ENCODE measurements around the gene GAB2. TPM values are rescaled to one million over a fixed set of nuclear protein-coding genes. Genes with fewer than 3 reads are reported as not detected.

Gene GAB2
- total and polyA plus RNA-seq, 10 of the 15 experiments (the other 5 are each of a cell fraction or from before 2014, with no cell fraction given): 0.69 to 12.6 (median 3.8) TPM

DNA sequence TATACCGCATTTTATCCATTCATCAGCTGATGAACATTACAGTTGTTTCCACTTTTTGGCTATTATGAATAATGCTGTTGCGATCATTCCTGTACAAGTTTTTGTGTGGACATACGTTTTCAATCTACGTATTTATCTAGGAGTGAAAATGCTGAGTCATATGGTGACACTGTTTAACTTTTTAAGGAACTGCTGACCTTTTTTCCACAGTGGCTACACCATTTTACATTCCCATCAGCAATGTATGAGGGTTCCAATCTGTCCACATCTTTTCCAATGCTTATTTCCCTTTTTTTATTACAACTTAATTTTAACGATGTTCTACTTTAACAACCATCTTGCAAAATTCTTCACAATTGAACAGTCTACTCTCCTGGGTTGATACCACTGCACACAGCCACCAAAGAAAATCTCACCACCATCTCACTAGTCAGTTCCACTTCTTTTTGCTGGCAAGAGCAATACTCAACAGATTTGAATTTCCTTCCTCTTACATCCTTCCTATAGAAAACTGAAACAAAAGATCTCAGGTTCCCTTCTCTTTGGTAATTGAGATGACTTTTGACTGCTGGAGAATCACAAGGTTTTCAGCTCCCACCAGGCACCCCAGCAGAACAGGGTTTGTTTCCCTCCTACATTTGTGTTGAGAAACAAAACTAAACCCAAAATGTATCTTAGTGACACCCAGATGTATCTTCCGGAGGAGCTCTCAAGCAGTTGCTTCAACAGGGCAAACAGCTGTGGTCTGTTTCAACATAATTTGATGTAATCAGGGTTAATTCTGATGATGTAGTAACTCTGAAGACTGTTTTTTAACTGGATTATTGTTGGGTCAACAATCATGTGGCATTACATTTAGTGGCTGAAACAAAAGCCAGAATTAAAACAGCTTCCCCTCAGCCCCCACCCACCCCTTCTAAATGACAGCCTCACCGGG is 7.0 kb upstream of the GAB2 start (continued):
- 0 out of 2 replicates have a peak, but pooled peaks have one; percentile 26 for TF ChIP-seq SPI1 (IDR thresholded peaks at IDR 0.05; ENCODE audit: borderline replicate concordance, insufficient read depth, low read depth, low read length)
- TF ChIP-seq CBX5 (IDR thresholded peaks at IDR 0.05; ENCODE audit: low read depth): 0 out of 2 replicates have a peak, but pooled peaks have one; percentile 14
- TF ChIP-seq LARP7 (IDR thresholded peaks at IDR 0.05): no peak
- TF ChIP-seq FOXK2 (IDR thresholded peaks at IDR 0.05): no peak
- TF ChIP-seq CREB1 (IDR thresholded peaks at IDR 0.05; ENCODE audit: low read depth): 0 out of 2 replicates have a peak, but pooled peaks have one; percentile 52
- 0 out of 2 replicates have a peak, but pooled peaks have one; percentile 24 for TF ChIP-seq CREM (IDR thresholded peaks at IDR 0.05; ENCODE audit: low read depth)

DNA sequence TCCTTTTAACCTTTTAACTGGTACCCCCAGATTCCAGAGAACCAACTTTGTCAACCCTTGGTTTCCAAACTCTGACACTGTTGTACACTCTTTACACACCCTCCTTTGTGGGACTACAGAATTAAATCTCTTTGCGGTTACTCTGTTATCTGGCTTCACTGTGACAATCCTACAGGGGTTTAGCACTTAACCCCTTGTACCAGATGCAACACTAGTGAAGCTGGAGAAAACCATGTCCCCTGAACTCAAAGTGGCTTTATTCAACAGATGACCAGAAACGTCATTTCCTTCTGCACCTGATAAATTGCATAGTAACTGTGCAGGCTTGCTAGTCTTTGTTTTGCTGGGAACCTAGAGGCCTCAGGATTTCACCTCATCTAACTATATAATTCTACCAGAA is 5.6 kb upstream of the GAB2 start:
- ATAC-seq (no peak), DNase-seq (ENCODE audit: low read depth, low spot score) (no peak), FAIRE-seq (no peak)
- ChIA-PET CTCF (interaction anchor here (1.2 to 11.9 kb wide), 4 partner anchors 8 to 195 kb away, joined by 3 to 280 read pairs (median 10); no protein-coding TSS in a partner anchor), SMC1A (ENCODE audit: uncharacterized antibody, unreplicated experiment) (interaction anchor here (0.7 to 1.5 kb wide), 4 partner anchors 42 to 195 kb away, joined by 3 to 4 read pairs (median 4); no protein-coding TSS in a partner anchor), RAD21 (ENCODE audit: unreplicated experiment) (interaction anchor here (1.0 kb wide), 1 partner anchor 195 kb away, joined by 3 read pairs; no protein-coding TSS in a partner anchor), POLR2A (no interaction called here)
- no peak overlapping the region for H3K9ac ChIP-seq (ENCODE audit: control insufficient read depth, insufficient read depth, low read length)
- no peaks in the 10 kb centered on the region for H4K20me1 ChIP-seq (ENCODE audit: control insufficient read depth, insufficient read depth)
- no peak overlapping the region for H3K4me3 ChIP-seq
- peaks cover 57% of the 10 kb centered on the region for H3K4me1 ChIP-seq (ENCODE audit: control insufficient read depth, insufficient read depth, low read length)
- no TSS peak for BruUV-seq (replicated peaks)
- no peak overlapping the region for H3K27ac ChIP-seq (ENCODE audit: control insufficient read depth, insufficient read depth)
- TF ChIP-seq CBFB (IDR thresholded peaks at IDR 0.05; ENCODE audit: low read depth): no peak
- H3K9me3 ChIP-seq (replicated peaks; ENCODE audit: control insufficient read depth, insufficient read depth, low read length): no peaks in the 10 kb centered on the region; the same call in 2 of the 3 replicates
- intact Hi-C loops (cut with micrococcal nuclease; ENCODE audit: unreplicated experiment) (loop anchor here (10.0 kb wide), 1 partner anchor 348 kb away; the partner anchor contains the start of gene NDUFC2), in situ Hi-C loops (cut with MboI) (no loop called here)
- H3K36me3 ChIP-seq (ENCODE audit: control insufficient read depth in 2 of 2, insufficient read depth in 2 of 2, low read length in 1 of 2): no peaks in the 10 kb centered on the region
- H2AFZ ChIP-seq (ENCODE audit: control insufficient read depth, low read depth, low read length): no peak overlapping the region
- 94% methylated on average over 2 of the region's 2 CpGs for WGBS (ENCODE audit: insufficient coverage, insufficient replicate concordance, low lambda C conversion rate, missing lambda C conversion rate)
- H3K27me3 ChIP-seq (replicated peaks in 1 of 2; ENCODE audit: control insufficient read depth in 2 of 2, insufficient read depth in 2 of 2, low read length in 1 of 2): no peaks in the 10 kb centered on the region
- no peak overlapping the region for H3K4me2 ChIP-seq (ENCODE audit: control insufficient read depth, insufficient read depth)
- H3K79me2 ChIP-seq (ENCODE audit: control insufficient read depth, insufficient read depth, low read length): no peaks in the 10 kb centered on the region
